Parathyroid adenoma (tissue), 2 donors: Measurements from ENCODE around the gene CAP2.
A peak's percentile ranks its signal among the peaks of the same experiment; 100 is the strongest.
"Not testable (repeated sequence)": the region's sequence is repeated elsewhere in the genome, so short reads cannot be mapped to it uniquely, and the experiment has no call there.

Experiments used
- H2AFZ ChIP-seq: fragments of 300-600 bp; sonication (generic); one replicate; pipeline ENCODE4 v1.7.0; 2017; ENCODE audit warnings: antibody characterized with exemption, mild to moderate bottlenecking
- H3K27ac ChIP-seq: fragments of 300-600 bp; sonication (generic); one replicate; pipeline ENCODE4 v1.7.0; 2017
- H3K27me3 ChIP-seq: fragments of 300-600 bp; sonication (generic); one replicate; pipeline ENCODE4 v1.7.0; 2017; ENCODE audit warnings: low read length; ENCODE audit not compliant: control insufficient read depth, insufficient read depth
- H3K36me3 ChIP-seq: fragments of 300-600 bp; sonication (generic); one replicate; pipeline ENCODE4 v1.7.0; 2017; ENCODE audit warnings: low read length; ENCODE audit not compliant: control insufficient read depth, insufficient read depth
- H3K4me1 ChIP-seq: fragments of 300-600 bp; sonication (generic); one replicate; pipeline ENCODE4 v1.7.0; 2017; ENCODE audit warnings: control low read depth
- H3K4me2 ChIP-seq: fragments of 300-600 bp; sonication (generic); one replicate; pipeline ENCODE4 v1.7.0; 2017; ENCODE audit warnings: low read length
- H3K4me3 ChIP-seq: fragments of 300-600 bp; sonication (generic); one replicate; pipeline ENCODE4 v1.7.0; 2017; ENCODE audit warnings: low read depth, low read length
- H3K79me2 ChIP-seq: fragments of 300-600 bp; sonication (generic); one replicate; pipeline ENCODE4 v1.7.0; 2017; ENCODE audit warnings: control low read depth
- H3K9ac ChIP-seq: fragments of 300-600 bp; sonication (generic); one replicate; pipeline ENCODE4 v1.7.0; 2017; ENCODE audit warnings: mild to moderate bottlenecking
- H3K9me3 ChIP-seq: fragments of 300-600 bp; sonication (generic); one replicate; pipeline ENCODE4 v1.7.0; 2017; ENCODE audit warnings: low read length; ENCODE audit not compliant: control insufficient read depth
- CTCF ChIP-seq: fragments of 300-600 bp; sonication (generic); IDR thresholded peaks from one replicate; pipeline ENCODE4 v1.7.0; 2017; ENCODE audit warnings: antibody characterized with exemption, mild to moderate bottlenecking
- donor health status: primary hyperparathyroidism.

CAP2 gene

DNA sequence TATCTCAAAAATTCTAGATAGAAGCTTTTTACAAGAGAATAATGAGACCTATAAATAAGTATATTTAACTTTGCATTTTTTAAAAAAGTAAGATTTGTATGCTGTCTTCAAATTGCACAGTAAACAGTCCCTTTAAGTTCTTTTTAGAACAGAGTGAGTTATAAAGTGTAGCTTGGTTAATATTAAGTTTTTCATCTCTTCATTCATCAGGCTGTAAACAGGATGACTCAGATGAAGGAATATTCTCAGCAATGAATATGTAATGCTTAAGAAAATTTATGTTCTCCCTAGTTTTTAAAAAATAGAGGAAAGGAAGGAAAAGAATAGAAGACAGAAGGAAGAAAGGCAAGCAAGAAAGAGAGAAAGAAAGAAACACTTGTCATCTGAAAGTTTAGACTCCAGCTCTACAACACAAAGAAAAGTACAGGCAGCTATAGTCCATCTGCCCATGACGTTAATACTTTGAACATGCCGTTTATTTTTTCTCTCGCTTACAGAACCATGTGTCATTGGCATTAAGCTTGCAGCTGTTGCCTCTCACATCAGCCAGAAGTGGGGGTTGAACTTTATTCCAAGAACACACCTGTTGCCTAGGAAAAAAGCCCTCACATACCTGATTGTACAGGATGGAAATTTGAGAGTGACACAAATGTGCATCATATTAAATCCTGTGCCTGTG, 36.1 kb downstream of the CAP2 start:
- no peaks in the 10 kb centered on the region for H3K9me3 ChIP-seq
- H3K27ac ChIP-seq = no peak overlapping the region
- no peaks in the 10 kb centered on the region for H3K36me3 ChIP-seq
- no peak overlapping the region for H3K9ac ChIP-seq
- TF ChIP-seq CTCF = no peak
- no peak overlapping the region for H3K4me3 ChIP-seq
- H3K79me2 ChIP-seq = no peaks in the 10 kb centered on the region
- no peak overlapping the region for H3K4me2 ChIP-seq
- H3K27me3 ChIP-seq = no peaks in the 10 kb centered on the region
- peaks cover 12% of the 10 kb centered on the region for H3K4me1 ChIP-seq
- H2AFZ ChIP-seq = no peak overlapping the region

- no peak overlapping the region for H3K9ac ChIP-seq
- no peak overlapping the region for H3K4me2 ChIP-seq
- no peaks in the 10 kb centered on the region for H3K36me3 ChIP-seq
- H3K9me3 ChIP-seq = no peaks in the 10 kb centered on the region
- peak overlapping the region; percentile 61 for H3K27ac ChIP-seq
- peaks cover 12% of the 10 kb centered on the region for H3K4me1 ChIP-seq
- no peak for TF ChIP-seq CTCF
- H3K79me2 ChIP-seq = peaks cover 4% of the 10 kb centered on the region
- H3K27me3 ChIP-seq = no peaks in the 10 kb centered on the region
- H2AFZ ChIP-seq = no peak overlapping the region
- H3K4me3 ChIP-seq = no peak overlapping the region
Observed at GRCh38 chr6:17431581-17431980, 38.2 kb downstream of the CAP2 start.

DNA sequence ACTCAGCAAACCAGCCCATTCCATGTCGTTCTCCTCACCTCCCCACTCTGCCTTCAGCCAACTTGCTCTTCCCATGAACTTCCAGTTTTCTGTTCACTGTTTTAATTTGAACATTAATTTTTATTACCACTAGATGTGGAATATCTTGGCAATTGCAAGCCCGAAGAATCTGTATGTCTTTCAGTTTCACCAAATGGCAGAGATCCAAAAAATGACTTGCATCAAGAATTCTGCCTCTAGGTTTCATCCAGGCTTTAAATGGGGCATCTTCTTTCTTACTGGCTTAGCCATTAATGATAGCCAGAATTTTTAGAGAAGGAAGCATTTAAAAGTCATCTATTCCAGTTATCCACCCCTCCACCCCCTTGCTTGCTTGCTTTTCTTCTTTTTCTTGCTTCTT, 39.0 kb downstream of the CAP2 start:
- Histone ChIP-seq H2AFZ (no peak overlapping the region), H3K4me1 (peaks cover 12% of the 10 kb centered on the region)

GRCh38 chr6:17439243-17439993, 46.0 kb downstream of the CAP2 start:
- no peak for TF ChIP-seq CTCF
- H3K4me3 ChIP-seq = no peak overlapping the region
- H2AFZ ChIP-seq = no peak overlapping the region
- no peak overlapping the region for H3K27ac ChIP-seq
- H3K4me2 ChIP-seq = no peak overlapping the region
- H3K27me3 ChIP-seq = no peaks in the 10 kb centered on the region
- no peaks in the 10 kb centered on the region for H3K9me3 ChIP-seq
- no peaks in the 10 kb centered on the region for H3K4me1 ChIP-seq
- H3K9ac ChIP-seq = no peak overlapping the region
- H3K36me3 ChIP-seq = no peaks in the 10 kb centered on the region
- peaks cover 4% of the 10 kb centered on the region for H3K79me2 ChIP-seq

More for the DNA sequence above, 39.0 kb downstream of the CAP2 start:
- Histone ChIP-seq H3K9ac (no peak overlapping the region), H3K36me3 (no peaks in the 10 kb centered on the region), H3K4me2 (no peak overlapping the region), H3K4me3 (no peak overlapping the region), H3K79me2 (peaks cover 4% of the 10 kb centered on the region), H3K27ac (no peak overlapping the region), H3K27me3 (no peaks in the 10 kb centered on the region), H3K9me3 (no peaks in the 10 kb centered on the region)
- TF ChIP-seq CTCF = no peak

DNA sequence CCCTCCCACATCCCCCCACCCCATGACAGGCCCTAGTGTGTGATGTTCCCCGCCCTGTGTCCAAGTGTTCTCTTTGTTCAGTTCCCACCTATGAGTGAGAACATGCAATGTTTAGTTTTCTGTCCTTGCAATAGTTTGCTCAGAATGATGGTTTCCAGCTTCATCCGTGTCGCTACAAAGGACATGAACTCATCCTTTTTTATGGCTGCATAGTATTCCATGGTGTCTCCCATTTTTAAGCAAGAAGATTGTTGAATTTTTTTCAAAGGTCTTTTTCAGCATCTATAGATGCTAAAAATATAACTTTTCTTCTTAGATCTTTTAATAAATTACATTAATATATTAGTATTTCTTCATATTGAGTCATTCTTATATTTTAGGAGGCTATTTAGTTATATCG, 47.4 kb downstream of the CAP2 start:
- H3K27ac ChIP-seq, H3K9me3 ChIP-seq, H3K27me3 ChIP-seq, H3K79me2 ChIP-seq, H3K4me3 ChIP-seq, H3K36me3 ChIP-seq, H2AFZ ChIP-seq, H3K9ac ChIP-seq, H3K4me1 ChIP-seq, H3K4me2 ChIP-seq: not testable (repeated sequence)
